Measurements from ENCODE around the gene MXI1.

- TF ChIP-seq CTCF (IDR thresholded peaks at IDR 0.05), result no peak
- no peak for TF ChIP-seq POLR2A (IDR thresholded peaks at IDR 0.05)
Measured at GRCh38 chr10:110260746-110261477, 53.5 kb downstream of the MXI1 start.
